H1 (cell line): Measurements from ENCODE around the gene PTPN3. TPM values are rescaled to one million over a fixed set of nuclear protein-coding genes. Genes with fewer than 3 reads are reported as not detected.

Source experiments
- ATF2 ChIP-seq: IDR thresholded peaks from 2 replicates; pipeline ENCODE4 v1.6.1; 2012; ENCODE audit warnings: low read length, inconsistent platforms
- ATF3 ChIP-seq: IDR thresholded peaks from 2 replicates; pipeline ENCODE4 v1.6.1; 2011; ENCODE audit warnings: low read depth, mild to moderate bottlenecking, low read length; ENCODE audit not compliant: insufficient read depth
- BACH1 ChIP-seq: IDR thresholded peaks from 2 replicates; pipeline ENCODE4 v1.6.1; 2012; ENCODE audit warnings: low read length, improper control_type of control experiment
- BRCA1 ChIP-seq: IDR thresholded peaks from 2 replicates; pipeline ENCODE4 v1.6.1; 2012; ENCODE audit warnings: low read depth, low read length, improper control_type of control experiment
- CBX5 ChIP-seq: fragments of 300-800, 300-1000 bp; sonication (generic); IDR thresholded peaks from 2 replicates; pipeline ENCODE4 v1.7.1; 2016; ENCODE audit warnings: antibody characterized with exemption, low read length, low read depth
- CTBP2 ChIP-seq: IDR thresholded peaks from 2 replicates; pipeline ENCODE4 v1.7.0; 2011; ENCODE audit warnings: borderline replicate concordance, mild to moderate bottlenecking, moderate library complexity, mixed read lengths, low read length; ENCODE audit not compliant: insufficient read depth, insufficient read length
- E2F6 ChIP-seq: IDR thresholded peaks from 2 replicates; pipeline ENCODE4 v1.6.1; 2012; ENCODE audit warnings: inconsistent platforms
- EGR1 ChIP-seq: IDR thresholded peaks from 2 replicates; pipeline ENCODE4 v1.6.1; 2011; ENCODE audit warnings: low read depth, low read length, borderline replicate concordance
- GABPA ChIP-seq: IDR thresholded peaks from 2 replicates; pipeline ENCODE4 v1.6.1; 2011; ENCODE audit warnings: mild to moderate bottlenecking, low read length, moderate library complexity, borderline replicate concordance; ENCODE audit not compliant: insufficient read depth
- KDM1A ChIP-seq: fragments of 200-600, 300-600 bp; sonication (generic); IDR thresholded peaks from 2 replicates; pipeline ENCODE4 v1.7.1; 2016; ENCODE audit warnings: mild to moderate bottlenecking, low read length, borderline replicate concordance
- KDM4A ChIP-seq: IDR thresholded peaks from one replicate; pipeline ENCODE4 v1.7.1; 2012; ENCODE audit warnings: low read depth, mild to moderate bottlenecking, moderate library complexity, low read length, inconsistent platforms; ENCODE audit not compliant: severe bottlenecking
- KDM5A ChIP-seq: fragments of 200-600 bp; IDR thresholded peaks from 2 replicates; pipeline ENCODE4 v1.7.1; 2012; ENCODE audit warnings: mild to moderate bottlenecking, low read length, inconsistent platforms, mixed read lengths
- POU5F1 ChIP-seq: IDR thresholded peaks from 2 replicates; pipeline ENCODE4 v1.6.1; 2011; ENCODE audit warnings: low read depth, mild to moderate bottlenecking, low read length, moderate library complexity
- RAD21 ChIP-seq, 2 experiments: IDR thresholded peaks in 1 of 2; conservative IDR thresholded peaks in 1 of 2; 2 replicates each; pipeline ENCODE4 v1.6.1; 2011; ENCODE audit warnings: low read depth in 2 of 2, low read length in 2 of 2, improper control_type of control experiment in 1 of 2, inconsistent platforms in 1 of 2, mild to moderate bottlenecking in 1 of 2, moderate library complexity in 1 of 2
- RFX5 ChIP-seq: IDR thresholded peaks from 2 replicates; pipeline ENCODE4 v1.6.1; 2011; ENCODE audit warnings: low read depth, low read length, improper control_type of control experiment, borderline replicate concordance
- SAP30 ChIP-seq: fragments of 300-600 bp; sonication (generic); IDR thresholded peaks from 2 replicates; pipeline ENCODE4 v1.7.1; 2012; ENCODE audit warnings: low read length, moderate library complexity, mild to moderate bottlenecking, inconsistent platforms; ENCODE audit not compliant: insufficient read depth, insufficient replicate concordance
- SIRT6 ChIP-seq: IDR thresholded peaks from one replicate; pipeline ENCODE4 v1.7.1; 2012; ENCODE audit warnings: low read length, inconsistent platforms
- SRF ChIP-seq: IDR thresholded peaks from 2 replicates; pipeline ENCODE4 v1.6.1; 2011; ENCODE audit warnings: mild to moderate bottlenecking, low read depth, low read length, moderate library complexity
- SUZ12 ChIP-seq: fragments of 200-600 bp; sonication (generic); IDR thresholded peaks from 2 replicates; pipeline ENCODE4 v1.6.1; 2012; ENCODE audit warnings: mild to moderate bottlenecking, inconsistent platforms, low read length, moderate library complexity, mixed read lengths
- TAF1 ChIP-seq: IDR thresholded peaks from 2 replicates; pipeline ENCODE4 v1.6.1; 2011; ENCODE audit warnings: mild to moderate bottlenecking, low read depth, low read length
- TAF7 ChIP-seq: optimal IDR thresholded peaks from 2 replicates; pipeline ENCODE3; 2011; ENCODE audit warnings: low read depth, mild to moderate bottlenecking, inconsistent platforms, low read length, moderate library complexity, borderline replicate concordance
- TBP ChIP-seq: IDR thresholded peaks from 2 replicates; pipeline ENCODE4 v1.6.1; 2011; ENCODE audit warnings: low read depth, low read length, improper control_type of control experiment
- YY1 ChIP-seq: IDR thresholded peaks from 2 replicates; pipeline ENCODE4 v1.6.1; 2011; ENCODE audit warnings: low read depth, mild to moderate bottlenecking, low read length
- polyA plus RNA-seq, 7 experiments: library from polyadenylated mRNA; depleted of rRNA in 3 of 7; stranded (reverse) in 5 of 7; unstranded in 2 of 7; fragments of >200 nt in 5 of 7; fragments of 200-250 nt in 2 of 7; gene quantifications; 1 replicate in 5 of 7; 2 replicates in 1 of 7; 4 replicates in 1 of 7; pipeline versions ENCODE4 v1.2.1 to v1.2.3, GENCODE V29; 2011 to 2013; ENCODE audit warnings: missing spikeins in 2 of 7, mixed read lengths in 2 of 7
- total RNA-seq: library from RNA; stranded (reverse); fragmentation: NEBNext Ultra II Directional; extraction: Animal tissue kit (Norgen Biotek cat#: 25700); gene quantifications from 2 replicates; pipeline ENCODE4 v1.2.1, GENCODE V29; 2021

Gene PTPN3
- total and polyA plus RNA-seq, 2 of the 8 experiments (the other 6 are each of a cell fraction or from before 2014, with no cell fraction given), result 2.9 to 3.7 TPM

GRCh38 chr9:109440797-109441287 is 57.3 kb downstream of the PTPN3 start (continued):
- TF ChIP-seq E2F6, result no peak
- TF ChIP-seq SIRT6, result no peak
- no peak for TF ChIP-seq CTBP2
- TF ChIP-seq KDM4A, result no peak
- TF ChIP-seq GABPA, result no peak
- no peak for TF ChIP-seq KDM5A
- peak; percentile 98 for TF ChIP-seq ATF2
- peak; percentile 90 for TF ChIP-seq TAF7
- TF ChIP-seq POU5F1, result no peak
- no peak for TF ChIP-seq BACH1
- no peak for TF ChIP-seq YY1
- TF ChIP-seq EGR1, result no peak
- TF ChIP-seq SAP30, result no peak
- TF ChIP-seq SRF, result no peak
- TF ChIP-seq ATF3, result no peak
- TF ChIP-seq SUZ12, result no peak
- no peak for TF ChIP-seq TAF1
- TF ChIP-seq RAD21 (IDR thresholded peaks at IDR 0.05 in 1 of 2, conservative IDR thresholded peaks at IDR 0.05 in 1 of 2; ENCODE audit: low read depth in 2 of 2, low read length in 2 of 2), result peak; percentile 58 to 66
- no peak for TF ChIP-seq BRCA1
- no peak for TF ChIP-seq CBX5
- no peak for TF ChIP-seq RFX5
- TF ChIP-seq KDM1A, result no peak
- peak; percentile 51; the same call in 1 of the 2 replicates for TF ChIP-seq TBP
